Astrocyte of the cerebellum (primary cell): ENCODE measurements around the gene PECR.

Experiments
- DNase-seq: peaks from one replicate; pipeline ENCODE4 v3.0.0-alpha.2; 2011; ENCODE audit warnings: low read depth
- H3K4me3 ChIP-seq: 2 replicates; pipeline ENCODE4 v1.5.1; 2011; ENCODE audit warnings: mild to moderate bottlenecking, low read depth, low read length, moderate library complexity
- CTCF ChIP-seq: IDR thresholded peaks from 2 replicates; pipeline ENCODE4 v1.5.1; 2012; ENCODE audit warnings: low read length, low read depth, moderate library complexity, mild to moderate bottlenecking; ENCODE audit errors: missing control alignments
- in situ Hi-C: cut with HindIII; loops from 2 replicates; pipeline ENCODE4 v1.10.0; 2017; ENCODE audit warnings: low sequenced_read_pairs

PECR gene

GRCh38 chr2:216041438-216041837 lies 40.2 kb downstream of the PECR start:
- DNase-seq: no peak
- TF ChIP-seq CTCF: no peak
- in situ Hi-C loops: no loop called here
- no peak overlapping the region for H3K4me3 ChIP-seq

- no peak for DNase-seq
- in situ Hi-C loops: loop anchor here (5.0 kb wide), 1 partner anchor 38 kb away; no protein-coding TSS in a partner anchor
- TF ChIP-seq CTCF: no peak
- no peak overlapping the region for H3K4me3 ChIP-seq
Observed at GRCh38 chr2:216039918-216040317, 41.7 kb downstream of the PECR start.

GRCh38 chr2:216034065-216034464 lies 47.5 kb downstream of the PECR start:
- in situ Hi-C loops: no loop called here
- no peak overlapping the region for H3K4me3 ChIP-seq
- peak; percentile 92 for TF ChIP-seq CTCF
- DNase-seq: peak; percentile 74

GRCh38 chr2:216033403-216033802 lies 48.2 kb downstream of the PECR start:
- in situ Hi-C loops: no loop called here
- TF ChIP-seq CTCF: no peak
- no peak overlapping the region for H3K4me3 ChIP-seq
- no peak for DNase-seq

GRCh38 chr2:216031960-216032689 lies 49.5 kb downstream of the PECR start:
- TF ChIP-seq CTCF: no peak
- in situ Hi-C loops: no loop called here
- peak; percentile 75 for DNase-seq
- no peak overlapping the region for H3K4me3 ChIP-seq

GRCh38 chr2:216030216-216030615 lies 51.4 kb downstream of the PECR start:
- no peak overlapping the region for H3K4me3 ChIP-seq
- in situ Hi-C loops: no loop called here
- no peak for TF ChIP-seq CTCF
- no peak for DNase-seq
